GM12878 (cell line): ENCODE results near the gene COA4. TPM values are rescaled to one million over a fixed set of nuclear protein-coding genes. Genes with fewer than 3 reads are reported as not detected.

ENCODE experiments used
- ATAC-seq: fragments of 200-7000 bp; cut with Tn5 transposase; 3 replicates; pipeline ENCODE4 v1.9.1; 2020; ENCODE audit warnings: mild to moderate bottlenecking, moderate library complexity
- BruUV-seq: library from RNA; stranded (reverse); fragments of 400-500 nt; replicated peaks from 2 replicates; lab custom pipeline; 2021; lab: Mats Ljungman, UMichigan
- CTCF ChIA-PET: fragments of 300-600 bp; sonication (Branson Sonifier 250); formaldehyde crosslinking; extraction: SDS; loops from one replicate; lab custom pipeline; 2021; ENCODE audit warnings: inconsistent platforms; lab: Yijun Ruan, JAX
- POLR2A ChIA-PET: fragments of 350-600 bp; formaldehyde crosslinking; extraction: SDS; loops from one replicate; lab custom pipeline; 2021; ENCODE audit warnings: inconsistent platforms; lab: Charles Lee
- RAD21 ChIA-PET: fragments of 300-600 bp; sonication (Branson Sonifier 250); formaldehyde crosslinking; loops from one replicate; lab custom pipeline; 2023; ENCODE audit warnings: antibody characterized with exemption; ENCODE audit not compliant: unreplicated experiment; lab: Charles Lee
- SMC1A ChIA-PET: fragments of 300-600 bp; sonication (Branson Sonifier 250); formaldehyde crosslinking; loops from one replicate; lab custom pipeline; 2023; ENCODE audit not compliant: unreplicated experiment, uncharacterized antibody; lab: Charles Lee
- DNase-seq: peaks from one replicate; pipeline ENCODE4 v3.0.0-alpha.2; 2011; ENCODE audit warnings: low read depth, low spot score
- FAIRE-seq: peaks from 3 replicates; lab custom pipeline; 2011; peaks lifted over from hg19 to GRCh38; lab: Jason Lieb, UNC
- H2AFZ ChIP-seq: 2 replicates; pipeline ENCODE4 v1.6.0; 2011; ENCODE audit warnings: low read depth, low read length, control low read depth; ENCODE audit not compliant: control insufficient read depth
- H3K27ac ChIP-seq: 2 replicates; pipeline ENCODE4 v1.5.1; 2011; ENCODE audit warnings: control low read depth; ENCODE audit not compliant: control insufficient read depth, insufficient read depth
- H3K27me3 ChIP-seq, 2 experiments: replicated peaks in 1 of 2; 2 replicates each; pipeline versions ENCODE4 v1.6.0 to v1.6.1; 2011; ENCODE audit warnings: low read length in 1 of 2; ENCODE audit not compliant: control insufficient read depth in 2 of 2, insufficient read depth in 2 of 2
- H3K36me3 ChIP-seq, 2 experiments: 2 replicates each; pipeline ENCODE4 v1.5.1; 2011; ENCODE audit warnings: low read length in 1 of 2; ENCODE audit not compliant: control insufficient read depth in 2 of 2, insufficient read depth in 2 of 2
- H3K4me1 ChIP-seq: 2 replicates; pipeline ENCODE4 v1.6.1; 2011; ENCODE audit warnings: mild to moderate bottlenecking, low read length, moderate library complexity, mixed read lengths; ENCODE audit not compliant: control insufficient read depth, insufficient read depth
- H3K4me2 ChIP-seq: 2 replicates; pipeline ENCODE4 v1.6.0; 2011; ENCODE audit warnings: control low read depth; ENCODE audit not compliant: control insufficient read depth, insufficient read depth
- H3K4me3 ChIP-seq: fragments of 200-600 bp; sonication (generic); 2 replicates; pipeline ENCODE4 v1.5.1; 2016
- H3K79me2 ChIP-seq: 2 replicates; pipeline ENCODE4 v1.6.0; 2011; ENCODE audit warnings: low read length; ENCODE audit not compliant: control insufficient read depth, insufficient read depth
- H3K9ac ChIP-seq: 2 replicates; pipeline ENCODE4 v1.8.0; 2011; ENCODE audit warnings: low read length, control low read depth, mixed read lengths; ENCODE audit not compliant: control insufficient read depth, insufficient read depth
- H3K9me3 ChIP-seq: replicated peaks from 3 replicates; pipeline ENCODE4 v1.5.1; 2011; ENCODE audit warnings: mild to moderate bottlenecking, low read length; ENCODE audit not compliant: control insufficient read depth, insufficient read depth
- H4K20me1 ChIP-seq: 2 replicates; pipeline ENCODE4 v1.6.0; 2011; ENCODE audit not compliant: control insufficient read depth, insufficient read depth
- BACH1 ChIP-seq: fragments of 450-650 bp; IDR thresholded peaks from 2 replicates; pipeline ENCODE4 v1.6.1; 2017; ENCODE audit warnings: mild to moderate bottlenecking, borderline replicate concordance
- IKZF2 ChIP-seq, 2 experiments: fragments of 450-650 bp; IDR thresholded peaks; 2 replicates each; pipeline ENCODE4 v1.6.1; 2017; ENCODE audit warnings: mild to moderate bottlenecking in 2 of 2, moderate library complexity in 2 of 2
- MTA2 ChIP-seq: fragments of 450-650 bp; IDR thresholded peaks from 2 replicates; pipeline ENCODE4 v1.6.1; 2016; ENCODE audit warnings: low read depth, mild to moderate bottlenecking, moderate library complexity
- PKNOX1 ChIP-seq: fragments of 450-650 bp; IDR thresholded peaks from 2 replicates; pipeline ENCODE4 v1.6.1; 2016; ENCODE audit warnings: mild to moderate bottlenecking
- POLR2AphosphoS5 ChIP-seq: IDR thresholded peaks from 2 replicates; pipeline ENCODE4 v1.6.1; 2011; ENCODE audit warnings: mild to moderate bottlenecking, low read length, inconsistent platforms
- POU2F2 ChIP-seq: IDR thresholded peaks from 3 replicates; pipeline ENCODE4 v1.6.1; 2011; ENCODE audit warnings: low read depth, mild to moderate bottlenecking, low read length, borderline replicate concordance
- RELA ChIP-seq: fragments of 450-650 bp; IDR thresholded peaks from 2 replicates; pipeline ENCODE4 v1.8.0; 2014; ENCODE audit warnings: borderline replicate concordance; ENCODE audit not compliant: partially characterized antibody
- TBL1XR1 ChIP-seq: IDR thresholded peaks from 2 replicates; pipeline ENCODE4 v1.6.1; 2012; ENCODE audit warnings: low read depth, low read length, improper control_type of control experiment
- ZBTB4 ChIP-seq: fragments of 450-650 bp; formaldehyde crosslinking; IDR thresholded peaks from 2 replicates; pipeline ENCODE4 v1.4.0; 2022; ENCODE audit warnings: mild to moderate bottlenecking, moderate library complexity
- WGBS: methylation state at CpG from one replicate; pipeline ENCODE4 v1.1.6; 2016; ENCODE audit warnings: low lambda C conversion rate; ENCODE audit not compliant: insufficient replicate concordance, insufficient coverage; ENCODE audit errors: missing lambda C conversion rate; 5-methylcytosine and 5-hydroxymethylcytosine counted together
- in situ Hi-C: fragments of 300-500 bp; cut with MboI; formaldehyde crosslinking; loops from 9 replicates; pipeline ENCODE4 v1.14.3; 2018; ENCODE audit warnings: mixed read lengths
- intact Hi-C: fragments of 100-400 bp; cut with micrococcal nuclease; formaldehyde crosslinking; loops from one replicate; pipeline ENCODE4 v1.14.2; 2022; ENCODE audit not compliant: unreplicated experiment
- polyA plus RNA-seq, 11 experiments: library from polyadenylated mRNA; depleted of rRNA in 4 of 11; unstranded in 6 of 11; stranded (reverse) in 5 of 11; fragments of >200 nt; fragmentation: Nextera tagmentation in 4 of 11; fragmentation: Illumina TruSeq in 1 of 11; extraction: Ambion mirVana in 4 of 11; extraction: Trizol in 1 of 11; gene quantifications; 1 replicate in 1 of 11; 2 replicates in 10 of 11; pipeline versions ENCODE4 v1.2.1 to v1.2.3, GENCODE V29; 2011 to 2016; ENCODE audit warnings: inconsistent platforms in 2 of 11, missing spikeins in 2 of 11, low read depth in 1 of 11
- total RNA-seq, 4 experiments: library from RNA; depleted of rRNA in 3 of 4; stranded (reverse); fragments of >200 nt in 3 of 4; fragmentation: Illumina TruSeq in 1 of 4; extraction: Trizol in 1 of 4; gene quantifications; 2 replicates each; pipeline versions ENCODE4 v1.2.1 to v1.2.3, GENCODE V29; 2013 to 2021

The COA4 gene
- total and polyA plus RNA-seq, 10 of the 15 experiments (the other 5 are each of a cell fraction or from before 2014, with no cell fraction given) = 84.8 to 180 (median 104) TPM

- over 99% methylated on average over 9 of the region's 9 CpGs for WGBS
- no peak overlapping the region for H3K4me3 ChIP-seq
- no peak overlapping the region for H3K4me2 ChIP-seq
- H3K79me2 ChIP-seq = peaks cover 39% of the 10 kb centered on the region
- no peaks in the 10 kb centered on the region for H3K27me3 ChIP-seq
- SMC1A ChIA-PET = no interaction called here
- H3K36me3 ChIP-seq = peaks cover 3 to 5% of the 10 kb centered on the region in 2 experiments
- no peak for TF ChIP-seq ZBTB4 (CRISPR knock-in tag)
- 0 out of 2 replicates have a peak, but pooled peaks have one; percentile 7 for TF ChIP-seq POLR2AphosphoS5
- H3K9ac ChIP-seq = no peak overlapping the region
- no peaks in the 10 kb centered on the region for H3K4me1 ChIP-seq
- ATAC-seq (no peak), FAIRE-seq (no peak), DNase-seq (no peak)
- no peaks in the 10 kb centered on the region for H4K20me1 ChIP-seq
- RAD21 ChIA-PET = no interaction called here
- H3K9me3 ChIP-seq = no peaks in the 10 kb centered on the region
- in situ Hi-C loops = no loop called here
- CTCF ChIA-PET = interaction anchor here (1.0 kb wide), 1 partner anchor 8 kb away, joined by 4 read pairs; no protein-coding TSS in a partner anchor
- H3K27ac ChIP-seq = no peak overlapping the region
- H2AFZ ChIP-seq = no peak overlapping the region
- intact Hi-C loops = no loop called here
- POLR2A ChIA-PET = interaction anchor here (0.6 kb wide), 1 partner anchor 254 kb away, joined by 3 read pairs; no protein-coding TSS in a partner anchor
- no TSS peak for BruUV-seq
These were observed 3.8 kb downstream of the COA4 start for GRCh38 chr11:73872749-73873357.

GRCh38 chr11:73870261-73870660 lies 6.4 kb downstream of the COA4 start:
- intact Hi-C loops = no loop called here
- CTCF ChIA-PET = no interaction called here
- TF ChIP-seq PKNOX1 = no peak
- no peak for TF ChIP-seq BACH1
- TF ChIP-seq POU2F2 = no peak
- no peak for TF ChIP-seq TBL1XR1
- no peak for TF ChIP-seq MTA2
- TF ChIP-seq RELA = no peak
- TF ChIP-seq IKZF2 (IDR thresholded peaks at IDR 0.05) = no peak

More at GRCh38 chr11:73870261-73870660, 6.4 kb downstream of the COA4 start:
- H2AFZ ChIP-seq = no peak overlapping the region
- POLR2A ChIA-PET = no interaction called here
- BruUV-seq = no TSS peak
- no peaks in the 10 kb centered on the region for H4K20me1 ChIP-seq
- no peak overlapping the region for H3K9ac ChIP-seq
- no peaks in the 10 kb centered on the region for H3K4me1 ChIP-seq
- H3K27me3 ChIP-seq = no peaks in the 10 kb centered on the region
- no peak for ATAC-seq
- no peak for FAIRE-seq
- in situ Hi-C loops = no loop called here
- H3K36me3 ChIP-seq = peaks cover 3 to 5% of the 10 kb centered on the region in 2 experiments
- no peak overlapping the region for H3K27ac ChIP-seq
- WGBS = 100% methylated on average over 3 of the region's 3 CpGs
- no peak overlapping the region for H3K4me3 ChIP-seq
- peaks cover 15% of the 10 kb centered on the region for H3K79me2 ChIP-seq
- RAD21 ChIA-PET = no interaction called here
- no peak overlapping the region for H3K4me2 ChIP-seq
- H3K9me3 ChIP-seq = no peaks in the 10 kb centered on the region
- SMC1A ChIA-PET = interaction anchor here (0.8 kb wide), 1 partner anchor 8 kb away, joined by 3 read pairs; no protein-coding TSS in a partner anchor
- no peak for DNase-seq
